IMR-90 (cell line): ENCODE results near the gene DUOX1. TPM values are rescaled to one million over a fixed set of nuclear protein-coding genes. Genes with fewer than 3 reads are reported as not detected.

Experiments
- ATAC-seq: fragments of 200-7000 bp; cut with Tn5 transposase; 2 replicates; pipeline ENCODE4 v1.9.1; 2020; ENCODE audit warnings: low read depth, mild to moderate bottlenecking, moderate library complexity
- BruUV-seq: library from RNA; stranded (reverse); fragments of 400-500 nt; replicated peaks from 2 replicates; lab custom pipeline; 2021; lab: Mats Ljungman, UMichigan
- CTCF ChIA-PET: fragments of 300-600 bp; formaldehyde crosslinking; extraction: SDS; loops from one replicate; lab custom pipeline; 2021; ENCODE audit warnings: antibody characterized with exemption; lab: Yijun Ruan, JAX
- POLR2A ChIA-PET: fragments of 300-600 bp; sonication (Branson Sonifier 250); formaldehyde crosslinking; loops from one replicate; lab custom pipeline; 2022; ENCODE audit warnings: antibody characterized with exemption; ENCODE audit not compliant: unreplicated experiment; lab: Charles Lee
- DNase-seq: peaks from one replicate; pipeline ENCODE4 v3.0.0; 2013
- H2AFZ ChIP-seq: replicated peaks from 2 replicates; pipeline ENCODE3; 2013; ENCODE audit warnings: low read length, mild to moderate bottlenecking; ENCODE audit not compliant: poor library complexity
- H2AK5ac ChIP-seq: 2 replicates; pipeline ENCODE4 v1.6.1; 2013; ENCODE audit warnings: low read depth, low read length, inconsistent platforms
- H2AK9ac ChIP-seq: replicated peaks from 2 replicates; pipeline ENCODE3; 2013; ENCODE audit warnings: mild to moderate bottlenecking, low read depth, low read length, moderate library complexity; ENCODE audit not compliant: poor library complexity
- H2BK120ac ChIP-seq: 2 replicates; pipeline ENCODE4 v1.6.1; 2013; ENCODE audit warnings: low read depth, low read length, inconsistent platforms
- H2BK15ac ChIP-seq: 3 replicates; pipeline ENCODE4 v1.6.1; 2013; ENCODE audit warnings: low read depth, low read length, inconsistent platforms
- H2BK20ac ChIP-seq: 2 replicates; pipeline ENCODE4 v1.6.1; 2013; ENCODE audit warnings: low read depth, mild to moderate bottlenecking, inconsistent platforms, low read length, moderate library complexity
- H2BK5ac ChIP-seq: 2 replicates; pipeline ENCODE4 v1.6.1; 2013; ENCODE audit warnings: mild to moderate bottlenecking, low read depth, low read length, inconsistent platforms; ENCODE audit not compliant: poor library complexity, severe bottlenecking
- H3K14ac ChIP-seq: replicated peaks from 2 replicates; pipeline ENCODE4 v1.6.1; 2013; ENCODE audit warnings: low read depth, low read length, inconsistent platforms
- H3K18ac ChIP-seq: 2 replicates; pipeline ENCODE4 v1.6.1; 2013; ENCODE audit warnings: low read depth, low read length, control low read depth
- H3K23ac ChIP-seq: 2 replicates; pipeline ENCODE4 v1.6.1; 2013; ENCODE audit warnings: low read depth, low read length, inconsistent platforms
- H3K27ac ChIP-seq: 2 replicates; pipeline ENCODE4 v1.5.1; 2013; ENCODE audit warnings: mild to moderate bottlenecking, control low read depth, low read length; ENCODE audit not compliant: insufficient read depth
- H3K27me3 ChIP-seq: 2 replicates; pipeline ENCODE4 v1.6.1; 2013; ENCODE audit warnings: low read length; ENCODE audit not compliant: control insufficient read depth, insufficient read depth
- H3K36me3 ChIP-seq: 2 replicates; pipeline ENCODE4 v1.6.1; 2013; ENCODE audit warnings: low read length, mixed read lengths; ENCODE audit not compliant: control insufficient read depth, insufficient read depth
- H3K4ac ChIP-seq: 2 replicates; pipeline ENCODE4 v1.6.1; 2013; ENCODE audit warnings: low read depth, low read length, inconsistent platforms
- H3K4me1 ChIP-seq: 2 replicates; pipeline ENCODE4 v1.6.1; 2013; ENCODE audit warnings: low read length, mixed read lengths; ENCODE audit not compliant: control insufficient read depth, insufficient read depth
- H3K4me2 ChIP-seq: 2 replicates; pipeline ENCODE4 v1.6.1; 2013; ENCODE audit warnings: low read depth, mild to moderate bottlenecking, control low read depth, low read length, moderate library complexity
- H3K4me3 ChIP-seq: 2 replicates; pipeline ENCODE4 v1.5.1; 2013; ENCODE audit warnings: low read depth, mild to moderate bottlenecking, control low read depth, low read length, moderate library complexity; ENCODE audit not compliant: insufficient read depth
- H3K56ac ChIP-seq: 2 replicates; pipeline ENCODE4 v1.6.1; 2013; ENCODE audit warnings: low read length, inconsistent platforms; ENCODE audit not compliant: insufficient read depth; ENCODE audit errors: extremely low read depth
- H3K79me1 ChIP-seq, 2 experiments: 2 replicates each; pipeline ENCODE4 v1.6.1; 2013; ENCODE audit warnings: low read length in 2 of 2, inconsistent platforms in 1 of 2, low read depth in 1 of 2
- H3K9ac ChIP-seq: 2 replicates; pipeline ENCODE4 v1.6.1; 2013; ENCODE audit warnings: low read depth, low read length, control low read depth
- H3K9me1 ChIP-seq: 2 replicates; pipeline ENCODE4 v1.6.1; 2013; ENCODE audit warnings: low read length, inconsistent platforms; ENCODE audit not compliant: insufficient read depth
- H3K9me3 ChIP-seq: 2 replicates; pipeline ENCODE4 v1.6.1; 2013; ENCODE audit warnings: low read length; ENCODE audit not compliant: control insufficient read depth, insufficient read depth
- H4K20me1 ChIP-seq: 2 replicates; pipeline ENCODE4 v1.6.1; 2013; ENCODE audit warnings: low read length, inconsistent platforms; ENCODE audit not compliant: insufficient read depth
- H4K5ac ChIP-seq: 2 replicates; pipeline ENCODE4 v1.6.1; 2013; ENCODE audit warnings: mild to moderate bottlenecking, low read depth, low read length, control low read depth
- H4K8ac ChIP-seq, 2 experiments: 2 replicates each; pipeline ENCODE4 v1.6.1; 2013; ENCODE audit warnings: low read depth in 2 of 2, low read length in 2 of 2, control low read depth in 1 of 2, inconsistent platforms in 1 of 2
- H4K91ac ChIP-seq: 2 replicates; pipeline ENCODE4 v1.6.1; 2013; ENCODE audit warnings: low read depth, low read length, inconsistent platforms; ENCODE audit not compliant: insufficient read depth
- CEBPB ChIP-seq: IDR thresholded peaks from 2 replicates; pipeline ENCODE4 v1.6.1; 2012; ENCODE audit warnings: low read depth, low read length, improper control_type of control experiment
- MXI1 ChIP-seq: IDR thresholded peaks from 2 replicates; pipeline ENCODE4 v1.6.1; 2012; ENCODE audit warnings: low read depth, mild to moderate bottlenecking, low read length, moderate library complexity, borderline replicate concordance
- WGBS, 2 experiments: methylation state at CpG; one replicate each; pipeline versions ENCODE4 v1.1.5 to v1.1.7; 2013; ENCODE audit warnings: missing lambda C conversion rate in 2 of 2; ENCODE audit not compliant: insufficient read length in 1 of 2; ENCODE audit errors: extremely low coverage in 2 of 2; 5-methylcytosine and 5-hydroxymethylcytosine counted together
- dilution Hi-C: fragments of 300-500 bp; cut with HindIII; formaldehyde crosslinking; loops from one replicate; pipeline ENCODE4 v1.14.3; 2018; ENCODE audit warnings: low sequenced_read_pairs; ENCODE audit not compliant: unreplicated experiment
- in situ Hi-C: fragments of 300-500 bp; cut with MboI; formaldehyde crosslinking; loops from 3 replicates; pipeline ENCODE4 v1.14.3; 2019; ENCODE audit warnings: low sequenced_read_pairs, inconsistent platforms, mixed read lengths
- intact Hi-C: fragments of 100-400 bp; cut with micrococcal nuclease; formaldehyde crosslinking; loops from 2 replicates; pipeline ENCODE4 v1.10.0; 2022
- polyA plus RNA-seq, 3 experiments: library from polyadenylated mRNA; depleted of rRNA; stranded (reverse); fragments of >200 nt; gene quantifications; 2 replicates each; pipeline ENCODE4 v1.2.3, GENCODE V29; 2012; ENCODE audit warnings: low replicate concordance in 1 of 3
- total RNA-seq: library from RNA; depleted of rRNA; stranded (reverse); fragments of >200 nt; gene quantifications from 2 replicates; pipeline ENCODE4 v1.2.3, GENCODE V29; 2012

The DUOX1 gene
- total and polyA plus RNA-seq, 2 of the 4 experiments (the other 2 are of a cell fraction), result not detected

GRCh38 chr15:45134046-45134445, 4.3 kb downstream of the DUOX1 start:
- H3K56ac ChIP-seq, result no peak overlapping the region
- H4K91ac ChIP-seq, result no peak overlapping the region
- ChIA-PET CTCF (no interaction called here), POLR2A (no interaction called here)
- no peak overlapping the region for H3K23ac ChIP-seq
- no peak overlapping the region for H2BK15ac ChIP-seq
- no peak overlapping the region for H2BK20ac ChIP-seq
- ATAC-seq, result no peak
- TF ChIP-seq CEBPB (no peak), MXI1 (no peak)
- no peak overlapping the region for H3K4me2 ChIP-seq
- H3K79me1 ChIP-seq, result no peaks in the 10 kb centered on the region
- no peak overlapping the region for H2BK120ac ChIP-seq
- no peaks in the 10 kb centered on the region; the same call in 1 of the 2 replicates for H3K4me1 ChIP-seq
- no TSS peak for BruUV-seq
- H3K27me3 ChIP-seq, result peaks cover 85% of the 10 kb centered on the region
- no peak overlapping the region for H3K9ac ChIP-seq
- in situ Hi-C loops, result no loop called here
- no peak overlapping the region for H3K27ac ChIP-seq
- DNase-seq, result no peak
- H4K8ac ChIP-seq, result no peak overlapping the region
- H2AFZ ChIP-seq, result no peak overlapping the region
- H4K20me1 ChIP-seq, result no peaks in the 10 kb centered on the region
- no peaks in the 10 kb centered on the region for H3K36me3 ChIP-seq
- H3K9me1 ChIP-seq, result no peaks in the 10 kb centered on the region
- H2AK5ac ChIP-seq, result no peak overlapping the region
- no peak overlapping the region for H3K4me3 ChIP-seq
- no peak overlapping the region for H2BK5ac ChIP-seq
- intact Hi-C loops, result no loop called here
- H3K14ac ChIP-seq, result no peak overlapping the region
- H4K5ac ChIP-seq, result no peak overlapping the region
- dilution Hi-C loops, result no loop called here
- H3K18ac ChIP-seq, result no peak overlapping the region
- H3K4ac ChIP-seq, result no peak overlapping the region
- H2AK9ac ChIP-seq, result no peak overlapping the region
- peaks cover 3% of the 10 kb centered on the region; the same call in 1 of the 2 replicates for H3K9me3 ChIP-seq
- 88% methylated on average over 2 of the region's 7 CpGs; no CpG with 5 or more reads in 1 of the 2 experiments for WGBS, 2 experiments
